ENCODE measurements around the gene LBP.
A peak's percentile ranks its signal among the peaks of the same experiment; 100 is the strongest.

LBP gene, protein sequence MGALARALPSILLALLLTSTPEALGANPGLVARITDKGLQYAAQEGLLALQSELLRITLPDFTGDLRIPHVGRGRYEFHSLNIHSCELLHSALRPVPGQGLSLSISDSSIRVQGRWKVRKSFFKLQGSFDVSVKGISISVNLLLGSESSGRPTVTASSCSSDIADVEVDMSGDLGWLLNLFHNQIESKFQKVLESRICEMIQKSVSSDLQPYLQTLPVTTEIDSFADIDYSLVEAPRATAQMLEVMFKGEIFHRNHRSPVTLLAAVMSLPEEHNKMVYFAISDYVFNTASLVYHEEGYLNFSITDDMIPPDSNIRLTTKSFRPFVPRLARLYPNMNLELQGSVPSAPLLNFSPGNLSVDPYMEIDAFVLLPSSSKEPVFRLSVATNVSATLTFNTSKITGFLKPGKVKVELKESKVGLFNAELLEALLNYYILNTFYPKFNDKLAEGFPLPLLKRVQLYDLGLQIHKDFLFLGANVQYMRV

DNA sequence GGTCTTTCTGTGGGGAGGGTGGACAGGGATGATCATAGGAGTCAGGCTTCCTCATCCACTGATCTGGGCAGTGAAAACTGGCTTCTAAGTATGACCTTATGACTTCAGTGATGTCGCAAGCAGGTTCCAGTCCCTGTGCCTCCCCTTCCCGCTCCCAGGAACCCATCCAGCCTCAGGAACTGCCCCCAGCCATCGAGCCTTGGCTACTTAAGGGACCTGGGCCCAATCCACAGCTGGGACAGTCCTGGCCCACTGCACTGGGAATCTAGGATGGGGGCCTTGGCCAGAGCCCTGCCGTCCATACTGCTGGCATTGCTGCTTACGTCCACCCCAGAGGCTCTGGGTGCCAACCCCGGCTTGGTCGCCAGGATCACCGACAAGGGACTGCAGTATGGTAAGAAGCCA, at the start of gene LBP:
TSS of gene LBP (plus strand) at position 236 of the 405 bp plus-strand sequence. CDS start at position 271, 35 bp downstream.
- Histone ChIP-seq H3K4me3 (no peak within 1 kb of the TSS), H3K27ac (peak within 1 kb of the TSS in 1 of 2 donors; percentile 19)
- DNase-seq (ENCODE audit: low spot score): no peak
- no peak for TF ChIP-seq CTCF (IDR thresholded peaks at IDR 0.05)

DNA sequence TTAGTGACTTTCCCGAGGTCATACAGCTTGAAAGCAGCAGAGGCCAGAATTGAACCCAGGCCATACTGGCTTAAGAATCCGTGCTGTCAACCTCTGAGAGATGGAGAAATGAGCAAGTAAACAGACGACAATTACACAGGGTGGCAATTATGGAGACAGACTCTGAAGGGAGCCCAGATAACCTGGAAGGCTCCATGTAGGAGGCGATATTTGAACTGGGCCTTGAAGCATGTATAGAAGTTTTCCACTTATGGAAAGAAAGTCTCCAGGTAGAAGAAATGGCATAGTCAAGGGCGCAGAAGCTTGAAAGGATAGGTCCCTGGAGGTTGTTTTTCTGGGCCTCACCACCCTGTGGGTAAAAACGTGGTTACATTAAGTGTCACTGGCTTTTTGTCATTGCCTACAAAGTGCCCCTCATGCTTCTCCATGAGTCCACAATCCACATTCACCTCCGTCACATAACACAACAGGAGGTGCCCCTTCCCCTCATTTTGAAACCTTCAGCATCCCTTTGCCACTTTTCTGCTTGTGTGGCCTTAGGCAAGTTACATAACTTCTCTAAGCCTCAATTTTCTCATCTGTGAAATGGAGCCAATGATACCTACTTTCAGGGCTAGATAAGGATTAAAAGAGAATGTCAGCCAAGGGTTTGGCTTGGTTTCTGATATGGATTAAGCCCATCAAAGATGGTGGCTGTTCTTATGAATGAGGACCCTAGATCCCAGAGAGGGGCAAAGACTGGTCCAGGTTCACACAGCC, 48.2 kb upstream of the LBP start:
- TF ChIP-seq CTCF (IDR thresholded peaks at IDR 0.05): no peak
- Histone ChIP-seq H3K4me3 (no peak overlapping the region), H3K27ac (peak overlapping the region; percentile 79 to 85)
- DNase-seq (ENCODE audit: low spot score): no peak

DNA sequence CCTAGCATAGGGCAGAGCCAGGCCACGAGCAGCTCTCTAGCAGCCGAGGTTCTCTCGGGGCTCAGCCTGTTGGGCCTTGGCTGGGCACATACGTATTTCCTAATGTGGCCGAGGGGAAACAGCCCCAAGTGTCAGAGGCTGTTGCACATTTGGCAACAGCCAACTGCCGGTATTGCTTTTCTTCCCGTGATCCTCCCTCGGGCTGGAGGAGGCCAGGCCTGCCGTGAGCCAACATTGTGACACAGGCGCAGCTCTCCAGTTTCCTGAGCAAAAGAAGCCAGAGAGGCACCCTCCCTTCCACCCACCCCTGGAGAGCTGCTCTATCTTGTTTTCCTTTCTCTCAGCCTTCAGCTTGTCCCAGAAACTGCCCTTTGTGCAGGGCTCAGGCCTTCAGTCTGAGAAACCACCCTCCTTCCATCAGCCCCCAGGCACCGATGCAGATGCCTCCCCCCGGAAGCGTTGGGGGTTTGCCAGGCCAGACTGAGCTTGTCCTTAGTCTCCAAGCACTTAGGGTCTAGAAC, 47.5 kb upstream of the LBP start:
- peak; percentile 92 for DNase-seq (ENCODE audit: low spot score)
- H3K27ac ChIP-seq: peak overlapping the region; percentile 79 to 85
- no peak for TF ChIP-seq CTCF (IDR thresholded peaks at IDR 0.05)
- peak overlapping the region; percentile 18 for H3K4me3 ChIP-seq

- DNase-seq (ENCODE audit: low spot score): no peak
- Histone ChIP-seq H3K4me3 (no peak overlapping the region), H3K27ac (peak overlapping the region; percentile 26 to 79)
- no peak for TF ChIP-seq CTCF (IDR thresholded peaks at IDR 0.05)
Measured at GRCh38 chr20:38299963-38300362, 46.3 kb upstream of the LBP start.

- DNase-seq (ENCODE audit: low spot score): no peak
- Histone ChIP-seq H3K4me3 (no peak overlapping the region), H3K27ac (peak overlapping the region in 1 of 2 donors; percentile 26)
- TF ChIP-seq CTCF (IDR thresholded peaks at IDR 0.05): no peak
Measured at GRCh38 chr20:38300438-38300837, 45.8 kb upstream of the LBP start.

DNA sequence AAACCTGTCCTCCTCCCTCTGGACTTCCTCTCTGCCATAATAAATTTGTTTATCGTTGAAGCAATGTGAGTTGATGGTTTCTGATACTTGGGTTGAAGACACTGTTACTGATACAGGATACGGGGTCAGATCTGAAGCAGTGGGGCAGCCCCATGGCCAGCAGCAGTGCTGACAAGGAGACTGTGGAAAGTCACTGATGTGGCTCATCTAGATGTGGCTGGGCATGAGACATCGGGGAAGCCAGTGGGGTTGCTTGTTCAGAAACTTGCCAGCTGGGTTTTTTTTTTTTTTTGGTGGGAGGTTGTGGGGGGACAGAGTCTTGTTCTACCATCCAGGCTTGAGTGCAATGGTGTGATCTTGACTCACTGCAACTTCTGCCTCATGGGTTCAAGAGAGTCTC, 45.0 kb upstream of the LBP start:
- no peak for TF ChIP-seq CTCF (IDR thresholded peaks at IDR 0.05)
- no peak for DNase-seq (ENCODE audit: low spot score)
- Histone ChIP-seq H3K4me3 (no peak overlapping the region), H3K27ac (no peak overlapping the region)

Data from coronary artery (tissue), 2 donors.